Activated CD4-positive, alpha-beta T cell treated with anti-CD3 and anti-CD28 coated beads, Interleukin-2, Interleukin-4, amounts not matched to agents 100 ng/mL and 50 ng/mL, durations not matched to agents 16 hours and 8 hours (primary cell): ENCODE measurements around the gene OPN1MW.
"Not testable (repeated sequence)": the region's sequence is repeated elsewhere in the genome, so short reads cannot be mapped to it uniquely, and the experiment has no call there.

ENCODE experiments used
- DNase-seq: peaks from one replicate; pipeline ENCODE4 v3.0.0-alpha.2; 2020; ENCODE audit warnings: low spot score

OPN1MW gene

DNA sequence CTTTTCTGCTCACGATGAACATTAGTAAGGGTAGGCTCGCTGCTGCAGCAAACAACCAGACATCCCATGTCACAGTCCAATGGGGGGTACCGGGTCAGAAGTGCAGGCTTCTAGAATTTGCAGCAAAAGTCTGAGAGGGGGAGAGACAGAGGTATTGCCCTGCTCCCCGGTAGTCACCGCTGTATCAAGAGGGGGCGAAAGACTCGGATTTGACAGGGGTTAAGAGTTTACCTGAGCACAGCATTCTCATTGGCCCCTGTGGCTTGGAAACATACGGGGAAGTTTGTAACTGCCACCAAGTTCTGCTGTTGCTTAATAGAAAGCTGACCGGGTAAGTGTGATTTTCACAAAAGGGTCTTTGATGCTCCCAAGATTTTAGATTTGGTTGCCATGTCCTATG, 28.7 kb downstream of the OPN1MW start:
- not testable (repeated sequence) for DNase-seq

DNA sequence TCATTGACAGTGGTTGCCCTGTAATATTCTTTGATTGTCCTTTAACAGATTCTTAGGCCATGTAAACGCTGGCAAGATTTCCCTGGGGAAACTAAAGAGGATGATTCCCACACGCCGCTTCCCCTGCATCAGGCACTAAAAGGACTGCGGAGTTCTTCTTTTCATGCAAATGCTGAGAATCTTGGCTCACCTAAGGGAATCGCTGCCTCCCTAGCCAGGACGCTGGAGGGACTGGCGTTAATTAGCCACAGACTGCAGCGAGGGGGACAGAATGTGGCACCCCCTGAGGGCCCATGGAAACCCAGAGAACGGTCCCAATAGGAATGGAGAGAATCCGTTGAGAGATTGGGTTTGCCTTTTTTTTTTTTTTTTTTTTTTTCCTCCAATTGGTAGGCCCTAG, 29.1 kb downstream of the OPN1MW start:
- DNase-seq = not testable (repeated sequence)

DNA sequence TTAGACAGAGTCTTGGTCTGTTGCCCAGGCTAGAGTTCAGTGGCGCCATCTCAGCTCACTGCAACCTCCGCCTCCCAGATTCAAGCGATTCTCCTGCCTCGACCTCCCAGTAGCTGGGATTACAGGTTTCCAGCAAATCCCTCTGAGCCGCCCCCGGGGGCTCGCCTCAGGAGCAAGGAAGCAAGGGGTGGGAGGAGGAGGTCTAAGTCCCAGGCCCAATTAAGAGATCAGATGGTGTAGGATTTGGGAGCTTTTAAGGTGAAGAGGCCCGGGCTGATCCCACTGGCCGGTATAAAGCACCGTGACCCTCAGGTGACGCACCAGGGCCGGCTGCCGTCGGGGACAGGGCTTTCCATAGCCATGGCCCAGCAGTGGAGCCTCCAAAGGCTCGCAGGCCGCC, 37.1 kb downstream of the OPN1MW start, which contains the start of gene OPN1MW2:
TSS of gene OPN1MW2 (plus strand) at position 301 of the 400 bp plus-strand sequence. CDS start at position 361, 60 bp downstream.
- DNase-seq = not testable (repeated sequence)

DNA sequence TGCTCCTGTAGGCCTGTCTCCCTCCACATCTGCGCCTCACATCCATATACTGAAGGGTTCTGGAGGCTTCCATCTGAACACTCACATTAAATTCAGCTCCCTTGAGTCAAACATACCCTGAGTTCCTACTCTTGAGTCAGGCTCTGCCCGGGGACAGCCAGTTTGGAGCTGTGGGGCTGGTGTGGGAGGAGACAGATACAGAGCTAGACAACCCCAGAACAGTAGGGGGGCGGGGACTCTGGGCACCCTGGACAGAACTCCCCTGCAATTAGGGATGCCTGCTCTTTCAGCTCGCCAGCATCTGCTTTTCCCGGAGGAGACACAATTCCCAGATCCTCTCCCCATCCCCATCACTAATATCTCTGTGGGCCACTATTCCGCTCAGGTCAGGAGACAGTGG, 42.9 kb downstream of the OPN1MW start:
- not testable (repeated sequence) for DNase-seq

DNA sequence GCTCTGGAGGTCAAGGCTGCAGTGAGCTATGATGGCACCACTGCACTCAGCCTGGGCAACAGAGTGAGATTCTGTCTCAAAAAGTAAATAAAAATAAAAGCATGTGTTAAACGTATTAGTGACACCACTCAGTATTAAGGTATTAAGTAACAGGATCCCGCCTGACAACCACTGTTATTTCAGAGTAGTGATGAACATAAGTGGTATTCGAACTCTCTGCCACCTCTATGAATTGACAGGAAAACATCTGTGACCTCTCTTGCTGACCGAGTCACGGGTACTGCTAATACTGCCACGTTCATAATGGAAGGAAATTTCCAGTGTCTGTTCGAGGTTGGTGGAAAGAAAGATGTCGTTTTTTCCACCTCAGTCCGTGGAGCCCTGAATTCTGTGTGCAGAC, 44.3 kb downstream of the OPN1MW start:
- DNase-seq = not testable (repeated sequence)

DNA sequence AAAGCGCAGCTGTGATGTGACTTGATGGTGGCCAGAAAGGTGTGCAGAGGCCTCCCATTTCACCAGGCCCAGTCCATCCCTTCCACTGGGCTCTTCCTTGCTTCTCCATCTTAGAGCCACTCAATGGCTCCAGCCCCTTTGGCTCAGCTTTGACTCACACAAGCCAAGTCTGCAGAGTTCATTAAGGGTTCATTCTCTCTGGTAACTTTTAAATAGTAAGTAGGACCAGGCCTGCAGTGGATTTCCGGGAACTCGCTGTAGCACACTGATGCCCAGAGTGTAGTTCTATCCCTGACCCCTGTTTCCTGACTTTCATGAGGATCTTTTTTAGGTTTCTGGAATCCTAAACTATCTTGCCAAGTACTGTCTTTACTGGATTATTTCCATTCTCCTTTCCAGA, 49.0 kb downstream of the OPN1MW start:
- not testable (repeated sequence) for DNase-seq

DNA sequence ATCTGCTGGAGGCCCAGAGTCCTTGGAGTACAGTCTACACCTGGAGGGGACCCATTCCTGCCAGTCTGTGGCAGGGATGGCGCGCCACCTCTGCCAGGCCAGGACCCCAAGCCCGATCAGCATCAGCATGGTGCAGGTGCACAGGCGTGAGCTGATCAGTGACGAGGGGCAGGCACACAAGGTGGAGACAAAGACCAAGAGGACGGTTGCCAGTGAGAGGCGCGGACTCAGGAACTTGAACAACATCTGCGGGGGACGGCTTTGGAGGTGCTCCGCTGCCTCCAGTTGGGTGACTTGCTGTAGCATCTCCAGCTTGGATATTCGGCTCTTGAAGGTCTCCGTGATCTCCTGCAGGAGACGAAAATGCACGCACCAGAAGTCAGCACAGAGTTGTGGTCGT, 51.2 kb downstream of the OPN1MW start:
- not testable (repeated sequence) for DNase-seq

DNA sequence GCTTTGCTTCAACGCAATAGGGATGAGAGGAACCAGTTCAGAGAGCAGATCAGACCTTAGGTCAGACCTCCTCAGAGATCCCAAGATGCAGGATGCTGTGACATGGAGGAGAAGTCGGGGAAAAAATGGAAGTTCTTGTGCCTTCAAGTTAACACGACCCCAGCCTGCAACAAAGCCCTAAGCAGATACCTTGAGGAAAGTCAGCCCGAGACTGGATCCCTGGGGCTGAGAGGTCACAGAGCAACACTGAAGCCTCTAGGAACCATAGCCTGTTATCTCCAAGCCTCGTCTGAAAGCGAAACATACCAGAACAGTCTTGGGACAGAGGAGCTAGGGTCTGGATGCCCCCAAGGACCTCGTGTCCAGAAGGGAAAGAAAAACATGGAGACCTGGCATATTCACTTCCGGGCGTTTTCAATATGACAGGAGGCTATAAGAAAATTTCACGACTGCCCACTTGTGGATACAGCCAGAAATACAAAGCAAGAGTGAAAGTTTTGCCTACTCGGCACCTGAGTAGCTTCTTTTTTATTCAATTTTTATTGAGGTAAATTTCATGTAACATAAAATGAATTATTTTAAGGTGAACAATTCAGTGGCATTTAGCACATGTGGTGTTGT, 56.7 kb downstream of the OPN1MW start:
- DNase-seq = not testable (repeated sequence)

DNA sequence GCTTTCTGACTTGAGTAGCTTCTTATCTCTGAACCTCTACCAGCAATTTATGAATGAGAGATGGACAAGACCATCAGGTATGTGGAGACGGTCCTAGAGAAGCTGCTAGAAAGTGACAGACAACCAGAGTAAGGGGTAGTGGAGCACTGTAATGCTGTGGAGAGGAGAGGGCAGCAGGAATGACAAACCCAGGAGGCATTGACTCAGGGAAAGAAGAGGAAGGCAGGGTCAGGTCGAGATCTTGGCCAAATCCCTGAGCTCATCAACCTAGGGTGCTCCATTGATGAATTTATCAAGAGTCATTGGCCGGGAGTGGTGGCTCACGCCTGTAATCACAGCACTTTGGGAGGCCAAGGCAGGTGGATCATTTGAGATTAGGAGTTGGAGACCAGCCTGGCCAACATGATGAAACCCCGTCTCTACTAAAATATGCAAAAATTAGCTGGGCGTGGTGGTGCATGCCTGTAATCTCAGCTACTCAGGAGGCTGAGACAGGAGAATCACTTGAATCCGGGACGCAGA, 57.6 kb downstream of the OPN1MW start:
- not testable (repeated sequence) for DNase-seq
